Measurements from ENCODE around the gene LPO. TPM values are rescaled to one million over a fixed set of nuclear protein-coding genes. Genes with fewer than 3 reads are reported as not detected.

Gene LPO
- total RNA-seq, 1 experiment from 2014 or later, result not detected

DNA sequence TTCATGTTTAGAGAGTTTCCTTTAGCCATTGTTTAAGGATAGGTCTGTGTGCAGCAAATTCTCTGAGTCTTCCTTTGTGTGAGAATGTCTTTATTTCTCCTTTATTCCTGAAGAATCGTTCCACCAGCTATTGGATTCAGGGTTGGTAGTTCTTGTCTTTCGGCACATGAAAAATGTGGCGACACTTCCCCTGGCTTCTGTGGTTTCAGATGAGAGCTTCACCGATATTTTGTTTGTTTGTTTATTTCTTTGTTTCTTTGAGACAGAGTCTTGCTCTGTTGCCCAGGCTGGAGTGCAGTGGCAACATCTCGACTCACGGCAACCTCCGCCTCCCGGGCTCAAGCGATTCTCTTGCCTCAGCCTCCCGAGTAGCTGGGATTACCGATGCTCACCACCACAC, 23.8 kb downstream of the LPO start:
- DNase-seq (ENCODE audit: low spot score), result no peak

DNA sequence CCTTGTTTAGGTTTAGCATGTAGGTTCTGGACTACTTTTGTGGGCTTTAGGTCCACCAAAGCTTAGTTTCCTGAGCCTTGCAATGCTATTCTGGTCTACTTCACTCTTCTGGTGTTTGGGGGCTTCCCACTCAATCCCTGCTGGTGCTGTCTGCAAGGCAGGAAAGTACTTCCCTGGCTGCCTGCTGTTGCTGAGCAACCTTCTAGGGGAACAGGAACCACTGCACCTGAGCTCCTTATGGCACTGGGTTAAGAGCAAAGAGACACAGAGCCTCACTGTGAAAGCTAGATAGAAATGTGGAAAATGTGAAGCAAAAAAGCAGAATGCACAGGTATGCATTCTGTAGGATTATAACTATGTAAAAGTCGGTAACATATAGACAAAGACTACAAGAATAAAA, 25.4 kb downstream of the LPO start:
- DNase-seq (ENCODE audit: low spot score), result no peak

DNA sequence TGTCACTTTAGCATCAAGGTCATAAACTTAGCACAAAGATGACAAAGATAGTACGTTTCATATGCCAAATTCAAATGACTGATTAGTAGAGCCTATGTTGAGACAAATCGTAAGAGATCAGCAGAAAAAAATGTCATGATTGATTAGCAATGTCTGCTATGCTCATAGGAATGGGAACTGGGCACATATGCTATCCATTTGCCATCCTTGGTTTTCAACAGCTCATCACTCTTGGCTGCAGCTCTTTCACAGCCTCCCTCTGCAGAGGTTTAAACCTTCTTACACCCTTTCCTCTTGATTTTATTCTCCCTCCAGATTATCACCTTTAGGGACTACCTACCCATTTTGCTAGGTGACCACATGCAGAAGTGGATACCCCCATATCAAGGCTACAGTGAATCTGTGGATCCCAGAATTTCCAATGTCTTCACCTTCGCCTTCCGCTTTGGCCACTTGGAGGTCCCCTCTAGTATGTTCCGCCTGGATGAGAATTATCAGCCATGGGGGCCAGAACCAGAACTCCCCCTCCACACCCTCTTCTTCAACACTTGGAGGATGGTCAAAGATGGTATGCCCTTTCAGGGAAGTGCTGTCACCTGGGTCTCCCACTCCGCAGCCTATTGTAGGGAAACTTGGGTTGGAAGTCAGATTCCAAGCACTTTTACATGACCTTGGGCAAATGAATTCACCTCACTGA, 26.2 kb downstream of the LPO start:
- DNase-seq (ENCODE audit: low spot score), result no peak

DNA sequence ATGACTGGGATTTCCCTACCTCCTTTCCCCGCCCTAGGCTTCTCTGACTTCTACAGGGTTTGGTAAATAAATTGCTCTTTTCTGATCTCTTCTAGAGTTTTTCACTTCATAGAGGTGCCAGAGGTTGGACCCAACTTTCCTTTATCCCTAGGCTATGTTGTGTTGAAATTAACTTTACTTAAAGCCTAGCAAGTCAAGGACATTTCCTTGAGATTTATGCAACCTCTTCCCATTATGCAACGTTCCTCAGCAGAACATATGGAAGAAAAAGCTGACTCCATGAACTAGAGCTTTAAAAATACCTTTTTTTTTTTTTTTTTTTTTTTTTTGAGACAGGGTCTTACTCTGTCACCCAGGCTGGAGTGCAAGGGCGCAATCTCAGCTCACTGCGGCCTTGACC, 26.9 kb downstream of the LPO start:
- no peak for DNase-seq (ENCODE audit: low spot score)

DNA sequence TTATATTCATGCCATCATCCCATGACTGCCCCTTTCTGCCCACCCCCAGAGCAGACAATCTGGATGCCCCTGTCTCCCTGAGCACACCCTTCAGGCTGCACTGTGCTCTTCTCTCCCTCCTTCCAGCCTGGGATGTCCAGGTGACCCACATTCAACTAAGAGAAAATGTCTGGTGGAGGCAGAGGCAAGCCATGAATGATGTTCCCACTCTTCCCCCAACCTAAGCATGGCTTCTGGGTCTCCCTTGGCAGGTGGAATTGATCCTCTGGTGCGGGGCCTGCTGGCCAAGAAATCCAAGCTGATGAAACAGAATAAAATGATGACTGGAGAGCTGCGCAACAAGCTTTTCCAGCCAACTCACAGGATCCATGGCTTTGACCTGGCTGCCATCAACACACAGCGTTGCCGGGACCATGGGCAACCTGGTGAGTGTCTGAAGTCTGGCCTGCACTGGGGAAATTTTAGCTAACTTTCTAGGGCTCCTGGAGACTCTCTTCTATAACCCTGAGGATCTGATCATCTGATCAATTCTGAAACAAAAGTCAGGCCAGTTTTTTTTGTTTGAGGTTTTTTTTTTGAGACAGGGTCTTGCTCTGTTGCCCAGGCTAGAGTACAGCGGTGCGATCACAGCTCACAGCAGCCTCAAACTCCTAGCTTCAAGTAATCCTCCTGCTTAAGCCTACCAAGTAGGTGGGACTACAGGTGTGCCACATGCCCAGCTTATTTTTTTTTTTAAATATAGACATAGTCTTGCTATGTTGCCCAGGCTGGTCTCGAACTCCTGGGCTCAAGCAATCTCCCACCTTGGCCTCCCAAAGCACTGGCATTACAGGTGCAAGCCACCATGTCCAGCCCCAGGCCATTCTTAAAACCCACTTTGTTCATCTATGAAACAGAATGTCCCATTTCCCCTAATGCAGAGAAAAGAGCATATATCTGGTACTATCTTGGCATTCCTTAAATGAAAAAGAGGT, 27.8 kb downstream of the LPO start:
- DNase-seq (ENCODE audit: low spot score), result no peak

DNA sequence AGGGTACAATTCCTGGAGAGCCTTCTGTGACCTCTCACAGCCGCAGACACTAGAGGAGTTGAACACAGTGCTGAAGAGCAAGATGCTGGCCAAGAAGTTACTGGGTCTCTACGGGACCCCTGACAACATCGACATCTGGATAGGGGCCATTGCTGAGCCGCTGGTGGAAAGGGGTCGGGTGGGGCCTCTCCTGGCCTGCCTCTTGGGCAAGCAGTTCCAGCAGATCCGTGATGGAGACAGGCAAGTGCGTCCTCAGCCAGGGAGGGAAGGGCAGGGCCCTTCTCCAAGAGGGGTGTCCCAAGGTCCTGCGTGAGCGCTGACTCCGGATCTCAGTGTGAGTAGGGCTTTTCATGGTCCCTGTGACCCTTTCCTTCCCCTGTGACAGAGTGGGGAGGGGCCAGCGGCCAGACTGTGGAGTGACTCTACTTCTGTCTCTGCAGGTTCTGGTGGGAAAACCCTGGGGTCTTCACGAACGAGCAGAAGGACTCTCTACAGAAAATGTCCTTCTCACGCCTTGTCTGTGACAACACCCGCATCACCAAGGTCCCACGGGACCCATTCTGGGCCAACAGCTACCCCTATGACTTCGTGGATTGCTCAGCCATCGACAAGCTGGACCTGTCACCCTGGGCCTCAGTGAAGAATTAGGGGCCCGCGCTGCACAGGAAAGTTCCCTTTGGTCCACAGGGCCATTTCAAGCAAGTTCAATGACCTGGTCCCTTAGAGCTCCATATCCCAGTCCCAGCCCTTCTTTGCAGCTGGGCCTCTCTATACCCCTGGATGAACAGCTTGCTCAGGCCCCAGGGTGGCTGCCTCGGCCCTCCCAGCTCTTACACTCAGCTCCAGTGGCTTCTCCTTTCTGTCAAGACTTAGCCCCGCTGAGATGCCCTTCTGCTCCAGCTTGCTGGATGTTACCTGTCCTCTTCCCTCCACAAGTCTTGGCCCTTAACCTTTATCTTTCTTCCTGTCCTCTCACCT, 29.3 kb downstream of the LPO start:
- DNase-seq (ENCODE audit: low spot score), result no peak

DNA sequence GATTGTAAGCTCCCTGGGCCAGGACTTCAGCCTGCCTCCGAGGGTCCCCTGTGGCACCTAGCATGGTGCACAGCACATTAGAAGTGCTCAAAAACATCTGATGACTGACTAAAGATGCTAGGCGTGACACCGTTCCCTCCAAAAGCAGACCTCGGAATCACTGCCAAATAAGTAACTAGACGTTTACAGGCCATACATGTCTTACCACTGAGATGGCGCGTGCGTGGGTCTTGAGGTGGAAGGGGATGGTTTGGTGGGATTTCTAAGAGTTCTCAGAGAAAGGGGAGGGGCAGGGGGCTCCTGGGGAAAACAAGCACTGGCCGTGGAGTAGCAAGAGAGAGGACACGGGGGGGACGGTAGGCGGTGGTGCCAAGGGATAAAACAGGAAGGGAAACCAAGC, 29.9 kb downstream of the LPO start:
- no peak for DNase-seq (ENCODE audit: low spot score)

DNA sequence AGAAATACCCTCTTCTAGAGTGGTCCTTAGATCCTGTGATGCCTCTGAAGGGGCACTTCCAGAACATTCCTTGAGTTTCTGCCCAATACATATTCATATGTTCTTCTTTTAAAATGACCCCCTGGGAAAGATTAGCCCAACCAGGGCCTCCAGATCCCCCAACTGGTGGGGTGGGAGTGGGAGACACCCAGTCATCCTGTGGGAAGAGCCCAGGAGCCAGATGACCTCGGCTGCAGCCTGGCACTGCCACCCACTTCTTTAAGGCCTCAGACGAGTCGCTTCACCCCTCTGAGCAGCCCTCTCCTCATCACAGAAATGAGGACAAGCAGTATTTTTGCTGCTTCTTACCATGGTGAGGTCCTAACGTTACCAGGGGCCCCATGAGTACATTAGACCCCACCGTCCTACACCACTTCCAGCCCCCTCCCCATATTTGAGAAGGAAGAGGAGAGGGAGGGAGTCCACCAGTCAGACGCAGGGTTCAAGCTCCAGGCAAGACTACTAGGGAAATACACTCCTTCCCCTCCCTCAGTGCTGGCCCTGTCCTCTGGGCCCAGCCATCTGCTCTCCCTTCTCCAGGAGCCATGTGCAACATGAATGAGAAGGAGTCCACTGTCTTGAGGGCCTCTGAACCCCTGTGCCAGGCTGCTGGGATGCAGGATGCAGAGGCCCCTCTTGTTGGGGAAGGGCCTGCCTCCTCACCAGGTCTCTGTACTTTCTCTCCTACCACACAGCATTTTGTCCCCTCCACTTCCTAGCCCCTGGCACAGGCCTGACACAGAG, 30.6 kb downstream of the LPO start:
- DNase-seq (ENCODE audit: low spot score), result no peak

DNA sequence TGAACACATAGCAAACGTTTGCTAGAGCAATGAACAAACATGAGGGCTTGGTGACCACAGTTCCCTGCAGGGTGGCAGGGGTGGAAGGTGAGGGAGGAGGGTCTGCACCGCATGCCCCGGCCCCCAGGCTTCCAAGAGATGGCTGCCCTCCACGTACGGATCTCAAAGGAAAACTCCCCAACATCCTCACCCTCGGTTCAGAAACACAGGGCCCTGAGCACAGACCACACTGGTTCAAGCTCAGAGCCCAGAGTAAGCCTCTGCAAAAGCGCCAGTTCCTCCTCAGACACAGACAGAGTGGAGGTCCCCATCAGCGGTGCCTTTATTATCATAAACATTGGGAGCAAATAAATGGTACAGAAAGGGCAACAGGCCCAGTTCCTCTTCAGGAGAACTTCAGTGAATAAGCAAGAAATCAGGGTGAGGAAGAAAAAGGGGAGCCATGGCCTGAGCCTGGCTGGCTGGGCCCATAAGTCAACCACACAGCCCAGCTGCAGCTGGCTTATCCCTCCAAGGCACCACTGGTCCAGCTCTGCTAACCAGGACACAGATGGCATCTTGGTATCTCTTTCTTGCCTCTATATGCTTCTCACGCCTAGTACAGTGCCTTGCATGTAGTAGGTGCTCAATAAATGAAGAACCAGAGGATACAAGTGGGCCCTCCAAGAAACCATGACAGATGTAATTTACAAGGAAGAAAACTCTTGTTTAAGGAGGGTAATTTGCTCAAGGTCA, 31.3 kb downstream of the LPO start:
- no peak for DNase-seq (ENCODE audit: low spot score)

DNA sequence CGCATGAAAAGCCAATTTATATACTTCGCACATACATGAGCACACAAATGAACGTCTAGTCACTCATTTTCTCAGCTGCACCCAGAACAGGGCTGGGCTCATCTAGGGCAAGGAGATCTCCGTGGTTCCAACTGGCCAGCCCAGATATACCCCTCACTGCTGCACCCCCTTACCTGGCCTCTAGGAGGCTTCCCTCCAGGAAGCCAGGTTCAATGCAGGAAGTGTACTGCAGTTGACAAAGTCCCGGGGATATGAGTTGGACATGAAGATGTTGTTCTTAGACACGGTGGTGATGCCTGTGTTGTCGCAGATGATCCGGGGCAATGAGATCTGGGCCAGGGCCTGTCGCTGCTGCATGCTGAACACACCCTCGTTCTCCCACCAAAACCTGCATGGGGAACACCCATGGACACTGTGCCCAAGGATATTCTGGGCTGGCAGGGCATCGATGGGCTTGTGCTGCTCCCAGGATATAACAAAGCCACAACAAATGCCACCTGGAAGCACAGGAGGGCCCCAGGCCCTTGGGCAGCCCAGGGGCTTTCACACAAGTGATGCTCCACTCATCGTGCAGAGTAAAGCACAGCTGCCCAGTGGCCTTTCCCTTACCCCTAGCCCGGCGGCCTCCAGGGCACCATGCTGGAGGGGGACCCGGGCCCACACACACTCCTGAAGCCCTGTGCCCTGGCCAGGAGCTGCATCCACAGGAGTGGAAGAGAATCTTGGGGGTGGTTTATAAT, 32.3 kb downstream of the LPO start:
- peak; percentile 49 for DNase-seq (ENCODE audit: low spot score)

DNA sequence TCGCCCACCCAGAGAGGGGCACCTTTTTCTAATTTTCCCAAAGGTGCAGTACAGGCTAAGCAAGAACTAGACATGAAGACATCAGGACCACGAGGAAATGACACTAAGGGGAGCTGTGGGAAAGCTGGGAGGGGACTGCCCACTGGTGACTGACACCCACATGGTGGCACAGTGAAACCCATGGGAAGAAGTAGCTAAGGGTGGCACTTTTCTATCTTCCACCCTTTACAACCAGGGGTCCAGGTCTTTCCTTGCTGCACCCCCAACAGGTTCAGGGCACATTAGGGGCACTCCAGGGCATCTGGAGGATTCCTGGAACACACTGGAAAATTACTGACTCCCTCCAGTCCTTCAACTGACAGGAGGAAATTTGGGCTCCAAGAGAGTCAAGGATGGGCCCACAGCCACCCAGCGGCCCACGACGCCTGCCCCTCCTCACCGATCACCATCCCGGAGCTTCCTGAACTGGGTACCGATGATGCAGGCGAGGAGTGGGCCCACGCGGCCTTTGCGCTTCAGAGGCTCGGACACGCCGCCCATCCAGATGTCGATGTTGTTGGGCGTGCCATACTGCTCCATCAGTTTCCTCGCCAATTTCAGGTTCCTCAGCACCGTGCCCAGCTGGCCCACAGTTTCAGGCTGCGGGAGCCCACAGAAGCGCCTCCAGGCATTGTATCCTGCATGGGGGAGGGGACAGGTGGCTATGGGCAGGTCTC, 33.0 kb downstream of the LPO start:
- no peak for DNase-seq (ENCODE audit: low spot score)

DNA sequence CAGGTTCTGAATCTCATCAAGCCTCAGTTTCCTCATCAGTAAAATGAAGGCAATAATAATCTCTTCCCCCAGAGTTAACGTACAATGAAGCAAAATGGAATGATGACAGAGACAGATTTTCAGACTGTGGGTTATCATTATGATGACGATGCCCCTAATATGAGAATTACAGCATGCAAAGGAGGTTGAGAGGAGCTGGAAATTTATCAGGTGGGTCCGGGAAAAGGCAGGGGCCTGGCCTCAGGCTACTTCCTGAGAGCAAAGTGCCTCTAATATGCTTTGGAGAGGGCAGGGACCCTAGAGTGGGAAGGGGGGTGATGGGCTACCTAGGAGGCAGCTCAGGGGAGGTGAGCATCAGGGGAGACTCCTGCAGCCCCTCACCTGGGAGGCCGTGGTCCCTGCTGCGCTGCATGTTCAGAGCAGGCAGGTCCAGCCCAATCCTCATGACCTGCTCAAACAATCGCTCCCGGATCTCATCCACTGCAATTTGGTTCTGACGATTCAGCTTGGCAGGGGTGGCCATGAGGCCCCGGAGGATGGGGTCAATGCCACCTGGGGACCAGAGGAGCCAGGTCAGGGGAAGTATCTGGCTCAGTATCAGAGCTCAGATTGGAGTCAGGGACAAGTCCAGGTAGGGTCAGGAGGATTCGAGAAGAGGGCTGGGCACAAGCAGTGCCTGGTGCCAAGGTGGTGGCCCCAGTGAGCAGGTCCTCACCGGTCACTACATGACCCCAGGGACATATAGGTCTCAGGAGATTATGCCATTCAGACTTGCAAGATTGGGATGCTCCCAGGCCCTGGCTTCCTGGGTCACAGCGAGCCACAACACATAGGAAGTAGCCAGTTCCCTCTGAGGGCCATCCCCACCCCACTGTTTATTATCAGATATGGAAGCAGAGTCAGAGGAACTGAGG, 34.2 kb downstream of the LPO start:
- DNase-seq (ENCODE audit: low spot score), result no peak

DNA sequence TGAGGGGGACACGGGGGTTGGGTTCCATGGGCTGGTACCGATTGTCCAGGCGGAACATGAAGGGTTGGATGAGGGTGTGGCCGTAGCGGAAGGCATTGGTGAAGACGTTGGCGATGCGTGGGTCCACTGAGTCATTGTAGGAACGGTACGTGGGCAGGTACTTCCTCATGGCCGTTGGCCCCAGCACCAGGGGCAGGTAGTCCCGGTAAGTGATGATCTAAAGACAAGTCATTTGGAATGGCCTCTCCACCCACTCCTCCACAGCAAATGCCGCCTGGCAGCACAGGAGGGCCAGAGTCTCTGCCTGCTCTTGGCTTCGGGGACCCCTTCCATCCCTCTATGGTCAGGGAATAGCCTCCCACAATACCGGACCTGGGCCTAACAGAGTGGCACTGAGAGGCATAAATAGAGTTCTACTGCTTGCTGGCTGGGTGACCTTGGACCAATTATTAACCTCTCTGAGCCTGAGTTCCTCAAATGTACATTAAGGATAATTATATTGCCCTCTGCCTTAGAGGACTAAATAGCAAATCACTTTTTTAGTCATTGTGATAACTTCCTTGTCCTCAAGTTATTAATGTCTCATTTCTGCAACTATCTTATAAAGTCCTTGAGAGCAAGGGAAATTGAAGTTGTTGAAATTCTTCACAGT, 35.2 kb downstream of the LPO start:
- no peak for DNase-seq (ENCODE audit: low spot score)

DNA sequence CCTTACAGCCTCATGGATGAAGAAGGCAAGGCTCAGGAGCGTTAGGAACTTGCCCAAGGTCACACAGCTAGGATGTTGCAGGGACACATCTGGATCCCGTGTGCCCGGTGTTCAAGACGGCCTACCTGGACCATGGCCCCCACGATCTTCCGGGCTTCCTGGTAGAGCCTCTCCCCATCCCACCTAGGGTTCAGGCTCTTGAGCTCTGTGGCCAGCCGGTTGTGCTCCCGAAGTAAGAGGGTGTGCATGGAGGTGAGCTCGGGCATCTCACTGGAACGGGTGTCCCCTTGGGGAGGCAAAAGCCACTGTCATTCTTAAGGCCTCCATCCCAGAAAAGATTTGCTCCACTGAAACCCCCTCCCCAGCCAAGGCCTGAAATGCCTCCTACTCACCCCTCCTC, 37.0 kb downstream of the LPO start:
- DNase-seq (ENCODE audit: low spot score), result no peak

DNA sequence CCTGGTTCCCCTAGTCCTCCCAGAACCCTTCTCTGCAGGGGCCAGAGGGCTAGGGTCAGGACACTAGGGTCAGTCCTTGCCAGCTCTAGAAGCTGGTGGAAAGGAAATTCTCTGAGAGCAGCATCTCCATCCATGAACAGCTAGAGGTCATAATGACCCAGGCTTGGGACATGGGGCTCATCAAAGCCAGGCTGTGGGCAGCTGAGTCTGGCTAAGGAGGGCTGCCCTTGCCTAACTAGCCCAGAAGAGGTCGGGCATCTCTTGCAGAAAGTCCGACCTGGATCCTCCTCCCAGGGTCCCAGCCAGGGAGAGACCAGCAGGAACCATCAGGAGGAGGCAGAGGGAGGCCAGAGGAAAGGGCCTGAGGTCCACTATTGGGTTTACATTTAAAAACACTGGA, 38.0 kb downstream of the LPO start:
- no peak for DNase-seq (ENCODE audit: low spot score)

DNA sequence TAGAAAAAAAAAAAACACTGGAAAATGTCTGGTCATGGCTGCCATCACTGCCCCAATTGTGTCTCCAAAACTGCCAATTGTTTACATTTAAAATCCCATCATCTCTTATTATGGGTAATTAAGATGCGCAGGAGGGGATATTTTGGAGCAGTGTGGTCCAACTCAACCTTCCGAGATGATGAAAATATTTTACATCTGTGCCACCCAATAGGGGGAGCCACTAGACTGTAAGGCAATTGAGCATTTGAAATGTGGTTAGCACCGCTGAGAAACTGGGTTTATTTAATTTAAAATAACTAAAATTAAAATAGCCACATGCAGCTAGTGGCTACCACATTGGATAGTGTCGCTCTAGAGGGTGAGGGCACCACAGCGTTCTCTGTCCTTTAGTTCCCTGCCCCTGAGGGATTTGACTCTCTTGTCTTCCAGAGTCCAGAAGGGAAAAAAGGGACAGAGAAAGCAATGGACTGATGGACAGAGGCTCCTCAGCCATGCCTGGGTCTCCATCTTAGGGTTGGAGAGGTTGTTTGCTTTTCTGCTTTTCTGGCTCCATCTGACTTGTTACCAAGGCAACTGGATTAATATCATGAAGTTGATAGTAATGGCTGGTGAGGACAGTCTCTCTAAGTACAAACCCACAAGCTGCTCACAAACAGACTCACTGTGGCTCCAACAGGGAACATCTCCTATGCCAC, 38.9 kb downstream of the LPO start:
- DNase-seq (ENCODE audit: low spot score), result peak; percentile 31
